Right lobe of liver (tissue), 6 donors: ENCODE measurements around the gene ZNF605. TPM values are rescaled to one million over a fixed set of nuclear protein-coding genes. Genes with fewer than 3 reads are reported as not detected.

Experiments
- ATAC-seq, 4 donors: fragments of 200-7000 bp; cut with Tn5 transposase; one replicate each; pipeline ENCODE4 v1.9.1; 2020; ENCODE audit warnings: mild to moderate bottlenecking in 4 of 4, moderate library complexity in 4 of 4
- DNase-seq, 3 donors: peaks; one replicate each; pipeline ENCODE4 v3.0.0-alpha.2; 2020
- H3K27ac ChIP-seq, 3 donors: fragments of 200-600 bp; one replicate each; pipeline ENCODE4 v1.8.0; 2022
- H3K27me3 ChIP-seq, 2 donors: fragments of 200-600 bp; one replicate each; pipeline ENCODE4 v1.8.0; 2022
- H3K36me3 ChIP-seq, 4 donors: fragments of 200-600 bp; sonication (generic) in 1 of 4; one replicate each; pipeline versions ENCODE4 v1.5.1 to v1.8.0; 2017 to 2022; ENCODE audit warnings: control low read depth in 1 of 4
- H3K4me1 ChIP-seq, 4 donors: fragments of 200-600 bp; sonication (generic) in 1 of 4; one replicate each; pipeline versions ENCODE4 v1.5.1 to v1.8.0; 2017 to 2022; ENCODE audit warnings: control low read depth in 1 of 4
- H3K4me3 ChIP-seq, 3 donors: fragments of 200-600 bp; one replicate each; pipeline ENCODE4 v1.8.0; 2022
- H3K9me3 ChIP-seq, 4 donors: fragments of 200-600 bp; sonication (generic) in 1 of 4; one replicate each; pipeline versions ENCODE4 v1.5.1 to v1.8.0; 2017 to 2022; ENCODE audit warnings: control low read depth in 1 of 4
- POLR2A ChIP-seq: fragments of 450-650 bp; IDR thresholded peaks from one replicate; pipeline ENCODE4 v1.6.1; 2017; ENCODE audit warnings: antibody characterized with exemption, mild to moderate bottlenecking
- WGBS: methylation state at CpG from one replicate; pipeline ENCODE4 v1.1.6; 2018; ENCODE audit warnings: low coverage, low lambda C conversion rate; ENCODE audit not compliant: insufficient coverage; ENCODE audit errors: missing lambda C conversion rate; 5-methylcytosine and 5-hydroxymethylcytosine counted together
- intact Hi-C, 2 donors: fragments of 100-400 bp; cut with DNase I; formaldehyde crosslinking; loops; one replicate each; pipeline versions ENCODE4 v1.11.2 to v1.14.1; 2022
- total RNA-seq, 6 experiments: library from RNA; depleted of rRNA in 2 of 6; stranded (reverse); fragments of >200 nt in 2 of 6; fragmentation: NEBNext Ultra II Directional in 3 of 6; extraction: Animal tissue kit (Norgen Biotek cat#: 25700) in 3 of 6; gene quantifications; one replicate each; pipeline versions ENCODE4 v1.1.0 to v1.2.4, GENCODE V29; 2016 to 2023
- TF ChIP-seq, protein P1 (sequence below), 4 donors: fragments of 200-600 bp in 3 of 4; fragments of 450-650 bp in 1 of 4; IDR thresholded peaks; one replicate each; pipeline versions ENCODE4 v1.5.1 to v1.8.0; 2016 to 2022; ENCODE audit warnings: antibody characterized with exemption in 4 of 4, mild to moderate bottlenecking in 2 of 4
- donor health status: DM: no; HTN: yes; CAD: no.
- donor health status: DM: no; HTN: no; CAD: no.
- donor health status: DM: no; HTN: no; CAD: no.
- donor health status: DM: no; HTN: yes; CAD: no.
- donor health status: DM: no; HTN: yes; CAD: no.

Gene ZNF605
- total RNA-seq, 6 experiments from 2014 or later, result 2.2 to 7.9 (median 5.7) TPM

GRCh38 chr12:132904718-132905328, 51.3 kb downstream of the ZNF605 start:
- no peak overlapping the region for H3K27ac ChIP-seq
- H3K36me3 ChIP-seq, result no peaks in the 10 kb centered on the region
- DNase-seq (peak; percentile 64 to 77 (median 72)), ATAC-seq (peak; percentile 56 to 69 (median 65))
- H3K4me3 ChIP-seq, result no peak overlapping the region
- H3K4me1 ChIP-seq, result no peaks in the 10 kb centered on the region
- WGBS, result 23% methylated on average over 24 of the region's 30 CpGs
- TF ChIP-seq POLR2A, result no peak
- TF ChIP-seq, protein P1, sequence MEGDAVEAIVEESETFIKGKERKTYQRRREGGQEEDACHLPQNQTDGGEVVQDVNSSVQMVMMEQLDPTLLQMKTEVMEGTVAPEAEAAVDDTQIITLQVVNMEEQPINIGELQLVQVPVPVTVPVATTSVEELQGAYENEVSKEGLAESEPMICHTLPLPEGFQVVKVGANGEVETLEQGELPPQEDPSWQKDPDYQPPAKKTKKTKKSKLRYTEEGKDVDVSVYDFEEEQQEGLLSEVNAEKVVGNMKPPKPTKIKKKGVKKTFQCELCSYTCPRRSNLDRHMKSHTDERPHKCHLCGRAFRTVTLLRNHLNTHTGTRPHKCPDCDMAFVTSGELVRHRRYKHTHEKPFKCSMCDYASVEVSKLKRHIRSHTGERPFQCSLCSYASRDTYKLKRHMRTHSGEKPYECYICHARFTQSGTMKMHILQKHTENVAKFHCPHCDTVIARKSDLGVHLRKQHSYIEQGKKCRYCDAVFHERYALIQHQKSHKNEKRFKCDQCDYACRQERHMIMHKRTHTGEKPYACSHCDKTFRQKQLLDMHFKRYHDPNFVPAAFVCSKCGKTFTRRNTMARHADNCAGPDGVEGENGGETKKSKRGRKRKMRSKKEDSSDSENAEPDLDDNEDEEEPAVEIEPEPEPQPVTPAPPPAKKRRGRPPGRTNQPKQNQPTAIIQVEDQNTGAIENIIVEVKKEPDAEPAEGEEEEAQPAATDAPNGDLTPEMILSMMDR (IDR thresholded peaks at IDR 0.05), result peak; percentile 38 to 69 (median 58)
- H3K27me3 ChIP-seq, result peaks cover 0 to 9% of the 10 kb centered on the region in 2 donors
- peaks cover 0 to 3% (median 0%) of the 10 kb centered on the region in 4 donors for H3K9me3 ChIP-seq
- intact Hi-C loops, result no loop called here

DNA sequence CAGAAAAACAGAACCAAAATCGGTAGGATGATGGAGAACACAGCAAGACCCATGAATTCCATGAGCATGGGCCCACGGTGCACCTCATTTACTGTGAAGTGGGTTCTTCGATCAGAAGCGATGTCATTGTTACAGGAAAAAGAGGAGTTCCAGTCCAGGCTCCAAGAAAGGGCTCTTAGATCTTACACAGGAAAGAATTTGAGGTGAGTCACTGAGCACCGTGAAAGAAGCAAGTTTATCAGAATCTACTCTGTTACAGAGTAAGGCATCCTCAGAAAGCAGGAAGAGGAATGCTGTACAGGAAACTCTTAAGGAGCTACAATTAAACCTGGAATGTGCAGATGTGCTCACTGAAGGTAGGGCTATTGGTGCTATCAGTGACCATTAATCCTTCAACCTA, 57.1 kb downstream of the ZNF605 start:
- no peaks in the 10 kb centered on the region for H3K9me3 ChIP-seq
- no peaks in the 10 kb centered on the region for H3K36me3 ChIP-seq
- intact Hi-C loops, result no loop called here
- H3K27me3 ChIP-seq, result no peaks in the 10 kb centered on the region
- 62% methylated on average over 3 of the region's 5 CpGs for WGBS
- no peaks in the 10 kb centered on the region for H3K4me1 ChIP-seq
- TF ChIP-seq, protein P1 (IDR thresholded peaks at IDR 0.05), result no peak
- TF ChIP-seq POLR2A, result no peak
- H3K27ac ChIP-seq, result no peak overlapping the region
- ATAC-seq, result no peak
- H3K4me3 ChIP-seq, result no peak overlapping the region
- no peak for DNase-seq

DNA sequence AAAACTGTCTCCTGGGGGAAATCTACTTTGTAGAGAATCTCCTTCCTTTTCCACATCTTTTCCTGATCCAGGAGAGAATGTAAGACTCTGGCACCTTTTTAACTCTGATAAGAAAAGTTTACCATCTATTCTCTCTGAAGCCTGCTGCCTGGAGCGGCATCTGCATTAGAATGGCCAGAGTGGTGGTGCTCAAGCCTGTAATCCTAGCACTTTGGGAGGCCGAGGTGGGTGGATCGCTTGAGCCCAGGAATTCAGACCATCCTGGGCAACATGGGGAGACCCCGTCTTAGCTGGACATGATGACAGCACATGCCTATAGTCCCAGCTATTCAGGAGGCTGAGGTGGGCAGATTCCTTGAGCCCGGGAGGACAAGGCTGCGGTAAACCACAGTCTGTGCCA, 67.3 kb downstream of the ZNF605 start:
- H3K4me3 ChIP-seq, result no peak overlapping the region
- TF ChIP-seq POLR2A, result no peak
- TF ChIP-seq, protein P1 (IDR thresholded peaks at IDR 0.05), result no peak
- no peak for DNase-seq
- no peak for ATAC-seq
- WGBS, result 72% methylated on average over 2 of the region's 6 CpGs
- intact Hi-C loops, result no loop called here
- no peak overlapping the region for H3K27ac ChIP-seq
- H3K27me3 ChIP-seq, result no peaks in the 10 kb centered on the region
- H3K9me3 ChIP-seq, result no peaks in the 10 kb centered on the region
- no peaks in the 10 kb centered on the region for H3K36me3 ChIP-seq
- peaks cover 0 to 3% (median 0%) of the 10 kb centered on the region in 4 donors for H3K4me1 ChIP-seq

- no peaks in the 10 kb centered on the region for H3K9me3 ChIP-seq
- intact Hi-C loops, result no loop called here
- peak within 1 kb of the TSS; percentile 81 to 87 (median 87) for H3K4me3 ChIP-seq
- H3K27me3 ChIP-seq, result no peaks in the 10 kb centered on the region
- peak; percentile 99 to 100 (median 100) for ATAC-seq
- H3K27ac ChIP-seq, result peak within 1 kb of the TSS; percentile 79 to 96 (median 87)
- no peaks in the 10 kb centered on the region for H3K36me3 ChIP-seq
- WGBS, result 4% methylated on average over 27 of the region's 84 CpGs
- peak; percentile 52 for TF ChIP-seq POLR2A
- TF ChIP-seq, protein P1 (IDR thresholded peaks at IDR 0.05), result no peak
- peak; percentile 98 for DNase-seq
- peaks cover 0 to 3% (median 0%) of the 10 kb centered on the region in 4 donors for H3K4me1 ChIP-seq
Observed at GRCh38 chr12:132887513-132888351, 68.4 kb downstream of the ZNF605 start, which contains the start of gene CHFR. CHFR (minus strand) TSS chr12:132887605; CDS start chr12:132887328, 277 bp downstream.
